HepG2 (cell line): ENCODE measurements around the gene RIPK1. TPM values are rescaled to one million over a fixed set of nuclear protein-coding genes. Genes with fewer than 3 reads are reported as not detected.

Source experiments
- ATAC-seq: fragments of 200-7000 bp; cut with Tn5 transposase; 3 replicates; pipeline ENCODE4 v1.9.1; 2020; ENCODE audit warnings: mild to moderate bottlenecking, moderate library complexity
- BruUV-seq: library from RNA; stranded (reverse); fragments of 400-500 nt; replicated peaks from 2 replicates; lab custom pipeline; 2021; lab: Mats Ljungman, UMichigan
- CTCF ChIA-PET: fragments of 300-600 bp; formaldehyde crosslinking; extraction: SDS; loops from one replicate; lab custom pipeline; 2021; ENCODE audit warnings: low total read pairs, inconsistent platforms, low intra/inter-chr PET ratio; lab: Yijun Ruan, JAX
- POLR2A ChIA-PET: fragments of 350-600 bp; sonication (Branson Sonifier 250); formaldehyde crosslinking; loops from one replicate; lab custom pipeline; 2020; ENCODE audit warnings: antibody characterized with exemption, inconsistent platforms; lab: Yijun Ruan, JAX
- DNase-seq: peaks from one replicate; pipeline ENCODE4 v3.0.0-alpha.2; 2015; ENCODE audit warnings: low spot score
- FAIRE-seq: peaks from 3 replicates; lab custom pipeline; 2011; peaks lifted over from hg19 to GRCh38; lab: Jason Lieb, UNC
- H2AFZ ChIP-seq: one replicate; pipeline ENCODE4 v1.6.1; 2011; ENCODE audit warnings: low read length, inconsistent platforms
- H3K27ac ChIP-seq: fragments of 300-600 bp; 3 replicates; pipeline ENCODE4 v1.8.0; 2011; ENCODE audit warnings: mixed run types, mild to moderate bottlenecking, mixed read lengths, low read length, inconsistent platforms; ENCODE audit not compliant: insufficient read depth; ENCODE audit errors: extremely low read length
- H3K27me3 ChIP-seq, 2 experiments: fragments of 200-600 bp in 1 of 2; 2 replicates in 1 of 2; 3 replicates in 1 of 2; pipeline versions ENCODE4 v1.6.0 to v1.8.0; 2011; ENCODE audit warnings: low read length in 2 of 2, mild to moderate bottlenecking in 2 of 2, moderate library complexity in 2 of 2, inconsistent platforms in 1 of 2; ENCODE audit not compliant: insufficient read depth in 2 of 2, control insufficient read depth in 1 of 2
- H3K36me3 ChIP-seq, 2 experiments: fragments of 200-600 bp in 1 of 2; replicated peaks in 1 of 2; 2 replicates in 1 of 2; 3 replicates in 1 of 2; pipeline versions ENCODE4 v1.5.1 to v1.8.0; 2011; ENCODE audit warnings: low read length in 2 of 2, inconsistent platforms in 1 of 2; ENCODE audit not compliant: insufficient read depth in 2 of 2, control insufficient read depth in 1 of 2
- H3K4me1 ChIP-seq: 2 replicates; pipeline ENCODE4 v1.5.1; 2012; ENCODE audit warnings: low read length, inconsistent platforms; ENCODE audit not compliant: insufficient read depth
- H3K4me2 ChIP-seq: 2 replicates; pipeline ENCODE4 v1.6.0; 2011; ENCODE audit warnings: low read depth, low read length, inconsistent platforms
- H3K4me3 ChIP-seq, 3 experiments: fragments of 200-600 bp in 1 of 3; sonication (generic), shearing (Covaris generic) in 1 of 3; replicated peaks in 1 of 3; 2 replicates each; pipeline ENCODE4 v1.5.1; 2011 to 2016; ENCODE audit warnings: low read length in 3 of 3, inconsistent platforms in 2 of 3, low read depth in 2 of 3, mild to moderate bottlenecking in 2 of 3, control low read depth in 1 of 3, mixed read lengths in 1 of 3; ENCODE audit not compliant: insufficient read depth in 1 of 3
- H3K79me2 ChIP-seq: one replicate; pipeline ENCODE4 v1.6.1; 2011; ENCODE audit warnings: low read length, inconsistent platforms; ENCODE audit not compliant: insufficient read depth
- H3K9ac ChIP-seq: 2 replicates; pipeline ENCODE4 v1.6.0; 2011; ENCODE audit warnings: mild to moderate bottlenecking, low read depth, low read length, inconsistent platforms; ENCODE audit not compliant: insufficient read depth
- H3K9me3 ChIP-seq: 2 replicates; pipeline ENCODE4 v1.5.1; 2012; ENCODE audit warnings: mild to moderate bottlenecking, low read length
- H4K20me1 ChIP-seq: 2 replicates; pipeline ENCODE4 v1.6.0; 2011; ENCODE audit warnings: inconsistent platforms, mild to moderate bottlenecking, low read length, moderate library complexity; ENCODE audit not compliant: insufficient read depth
- AKNA ChIP-seq: sonication (generic); formaldehyde crosslinking; IDR thresholded peaks from 2 replicates; pipeline ENCODE4 v1.4.0; 2020; ENCODE audit warnings: missing genetic modification reagents, borderline replicate concordance
- DPF2 ChIP-seq: sonication (generic); formaldehyde crosslinking; IDR thresholded peaks from 2 replicates; pipeline ENCODE4 v1.4.0; 2020; ENCODE audit warnings: mild to moderate bottlenecking, low read depth, missing genetic modification reagents, borderline replicate concordance
- KLF9 ChIP-seq: IDR thresholded peaks from 2 replicates; pipeline ENCODE4 v1.6.1; 2016; ENCODE audit warnings: low read depth
- MBNL3 ChIP-seq: fragments of 250-450 bp; sonication (Bioruptor Pico); conservative IDR thresholded peaks from 2 replicates; pipeline ENCODE4 v1.8.0; 2022; ENCODE audit warnings: mild to moderate bottlenecking, inconsistent platforms
- MTA1 ChIP-seq: sonication (generic); formaldehyde crosslinking; IDR thresholded peaks from 2 replicates; pipeline ENCODE4 v1.4.0; 2020; ENCODE audit warnings: missing genetic modification reagents, mild to moderate bottlenecking, borderline replicate concordance
- POGK ChIP-seq: sonication (generic); formaldehyde crosslinking; conservative IDR thresholded peaks from 2 replicates; pipeline ENCODE4 v1.8.0; 2022; ENCODE audit warnings: mild to moderate bottlenecking, moderate library complexity, missing genetic modification reagents
- SIN3B ChIP-seq: fragments of 150-350 bp; IDR thresholded peaks from 2 replicates; pipeline ENCODE4 v1.6.1; 2014; ENCODE audit warnings: low read length
- SNAPC5 ChIP-seq: sonication (generic); formaldehyde crosslinking; IDR thresholded peaks from 2 replicates; pipeline ENCODE4 v1.8.1; 2023; ENCODE audit warnings: mild to moderate bottlenecking, missing genetic modification reagents, borderline replicate concordance
- TOPORS ChIP-seq: sonication (generic); formaldehyde crosslinking; IDR thresholded peaks from 2 replicates; pipeline ENCODE4 v1.8.0; 2023; ENCODE audit warnings: mild to moderate bottlenecking, missing genetic modification reagents
- ZFP41 ChIP-seq: sonication (generic); formaldehyde crosslinking; IDR thresholded peaks from 2 replicates; pipeline ENCODE4 v1.4.0; 2020; ENCODE audit warnings: mild to moderate bottlenecking, missing genetic modification reagents, borderline replicate concordance
- ZNF251 ChIP-seq: sonication (generic); formaldehyde crosslinking; IDR thresholded peaks from 2 replicates; pipeline ENCODE4 v1.9.0; 2021; ENCODE audit warnings: mild to moderate bottlenecking, missing genetic modification reagents
- ZXDC ChIP-seq: sonication (generic); formaldehyde crosslinking; IDR thresholded peaks from 2 replicates; pipeline ENCODE4 v1.5.0; 2020; ENCODE audit warnings: mild to moderate bottlenecking, missing genetic modification reagents
- WGBS: methylation state at CpG from one replicate; pipeline ENCODE4 v1.1.6; 2017; ENCODE audit warnings: low lambda C conversion rate; 5-methylcytosine and 5-hydroxymethylcytosine counted together
- in situ Hi-C: cut with HindIII; loops from 2 replicates; pipeline ENCODE4 v1.10.0; 2017; ENCODE audit warnings: low pct_unique_long_range_greater_than_20kb; ENCODE audit not compliant: extremely low pct_ligation_motif_present
- intact Hi-C: fragments of 100-400 bp; cut with micrococcal nuclease; formaldehyde crosslinking; loops from one replicate; pipeline ENCODE4 v1.10.0; 2022; ENCODE audit not compliant: unreplicated experiment
- polyA plus RNA-seq, 8 experiments: library from polyadenylated mRNA; depleted of rRNA in 3 of 8; stranded (reverse) in 7 of 8; unstranded in 1 of 8; fragments of >200 nt; fragmentation: Illumina TruSeq in 4 of 8; extraction: Trizol in 4 of 8; gene quantifications; 2 replicates each; pipeline versions ENCODE4 v1.2.1 to v1.2.3, GENCODE V29; 2011 to 2016; ENCODE audit warnings: low read depth in 4 of 8, missing spikeins in 1 of 8, mixed read lengths in 1 of 8; ENCODE audit not compliant: insufficient read depth in 1 of 8
- total RNA-seq, 5 experiments: library from RNA; depleted of rRNA; stranded (reverse); fragments of >200 nt; fragmentation: Illumina TruSeq; extraction: Trizol; gene quantifications; 2 replicates each; pipeline ENCODE4 v1.2.3, GENCODE V29; 2016; ENCODE audit warnings: low read depth in 1 of 5

RIPK1 gene
- total and polyA plus RNA-seq, 2 of the 13 experiments (the other 11 are each of a cell fraction or from before 2014, with no cell fraction given), result 9.0 to 10.3 TPM

GRCh38 chr6:3081960-3082359 lies 13.7 kb downstream of the RIPK1 start:
- Histone ChIP-seq H3K9ac (no peak overlapping the region), H3K4me2 (no peak overlapping the region), H4K20me1 (no peaks in the 10 kb centered on the region), H3K4me3 (no peak overlapping the region), H2AFZ (no peak overlapping the region), H3K36me3 (peaks cover 29 to 91% of the 10 kb centered on the region in 2 experiments), H3K79me2 (peaks cover 1% of the 10 kb centered on the region), H3K27ac (no peak overlapping the region), H3K27me3 (no peaks in the 10 kb centered on the region), H3K9me3 (no peaks in the 10 kb centered on the region), H3K4me1 (no peaks in the 10 kb centered on the region)
- no TSS peak for BruUV-seq
- no peak for FAIRE-seq
- intact Hi-C loops, result no loop called here
- no peak for DNase-seq
- ChIA-PET POLR2A (no interaction called here), CTCF (no interaction called here)
- WGBS, result over 99% methylated on average over 5 of the region's 5 CpGs
- ATAC-seq, result no peak
- in situ Hi-C loops, result no loop called here
- TF ChIP-seq ZFP41 (CRISPR knock-in tag), result no peak
- TF ChIP-seq DPF2 (CRISPR knock-in tag), result no peak
- no peak for TF ChIP-seq ZXDC (CRISPR knock-in tag)
- no peak for TF ChIP-seq SIN3B
- TF ChIP-seq AKNA (CRISPR knock-in tag), result no peak
- no peak for TF ChIP-seq KLF9
- TF ChIP-seq SNAPC5 (CRISPR knock-in tag), result no peak
- TF ChIP-seq MBNL3 (CRISPR knock-in tag), result no peak
- TF ChIP-seq MTA1 (CRISPR knock-in tag), result no peak
- TF ChIP-seq POGK (CRISPR knock-in tag), result no peak
- TF ChIP-seq ZNF251, result no peak
- no peak for TF ChIP-seq TOPORS (CRISPR knock-in tag)
